Gastrocnemius medialis (tissue), 4 donors: ENCODE data around the gene TMEM37. TPM values are rescaled to one million over a fixed set of nuclear protein-coding genes. Genes with fewer than 3 reads are reported as not detected.

Source experiments
- total RNA-seq, 4 donors: library from RNA; depleted of rRNA; stranded (reverse); fragments of >200 nt; gene quantifications; one replicate each; pipeline versions ENCODE4 v1.1.0 to v1.2.3, GENCODE V29; 2016

TMEM37 gene
- total RNA-seq, 4 donors from 2014 or later: 0.49 to 2.7 (median 0.64) TPM

Other genes with a start within 250 kb of the TMEM37 start
- 10 to 100 TPM; 10.1 to 21.7 (median 10.6) TPM for gene STEAP3, start 208.0 kb upstream of the TMEM37 start, total RNA-seq
- gene C2orf76, start 65.0 kb upstream of the TMEM37 start, total RNA-seq: 1 to 10 TPM in 2 of 4 donors, under 1 TPM in 1, not detected in 1; 0.61 to 5.9 (median 2.6) TPM
- 100 to 1,000 TPM in 1 of 4 donors, 10 to 100 TPM in 3; 17.3 to 102 (median 55.2) TPM for gene DBI, start 64.9 kb upstream of the TMEM37 start, total RNA-seq
- not detected for gene SCTR, start 92.6 kb downstream of the TMEM37 start, total RNA-seq
- gene CFAP221, start 112.6 kb downstream of the TMEM37 start, total RNA-seq: not detected
- 10 to 100 TPM in 1 of 4 donors, 1 to 10 TPM in 3; 5.1 to 13.4 (median 7.6) TPM for gene TMEM177, start 247.3 kb downstream of the TMEM37 start, total RNA-seq